ENCODE results near the gene ATP2C1. TPM values are rescaled to one million over a fixed set of nuclear protein-coding genes. Genes with fewer than 3 reads are reported as not detected.

ATP2C1 gene
- total RNA-seq, 4 donors from 2014 or later, result 62.3 to 87.2 (median 76.6) TPM

DNA sequence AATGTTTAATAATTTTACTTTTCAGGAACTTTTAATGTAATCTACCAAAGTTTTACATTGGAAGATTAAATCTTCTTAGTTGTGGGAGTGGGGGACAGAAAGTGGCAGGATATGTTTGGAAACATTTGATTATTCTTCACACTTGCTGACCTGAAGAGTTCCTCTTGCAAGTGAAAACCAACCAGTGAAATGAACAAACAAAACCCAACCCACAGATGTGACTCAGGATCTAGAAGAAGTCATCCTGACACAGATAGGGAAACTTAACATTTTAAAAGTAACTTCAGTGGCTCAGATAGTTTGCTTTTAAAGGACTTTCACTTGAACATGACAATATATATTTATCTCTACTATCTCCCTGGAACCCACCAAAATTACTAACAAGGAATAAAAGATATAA, 77.3 kb downstream of the ATP2C1 start:
- TF ChIP-seq, protein P1, sequence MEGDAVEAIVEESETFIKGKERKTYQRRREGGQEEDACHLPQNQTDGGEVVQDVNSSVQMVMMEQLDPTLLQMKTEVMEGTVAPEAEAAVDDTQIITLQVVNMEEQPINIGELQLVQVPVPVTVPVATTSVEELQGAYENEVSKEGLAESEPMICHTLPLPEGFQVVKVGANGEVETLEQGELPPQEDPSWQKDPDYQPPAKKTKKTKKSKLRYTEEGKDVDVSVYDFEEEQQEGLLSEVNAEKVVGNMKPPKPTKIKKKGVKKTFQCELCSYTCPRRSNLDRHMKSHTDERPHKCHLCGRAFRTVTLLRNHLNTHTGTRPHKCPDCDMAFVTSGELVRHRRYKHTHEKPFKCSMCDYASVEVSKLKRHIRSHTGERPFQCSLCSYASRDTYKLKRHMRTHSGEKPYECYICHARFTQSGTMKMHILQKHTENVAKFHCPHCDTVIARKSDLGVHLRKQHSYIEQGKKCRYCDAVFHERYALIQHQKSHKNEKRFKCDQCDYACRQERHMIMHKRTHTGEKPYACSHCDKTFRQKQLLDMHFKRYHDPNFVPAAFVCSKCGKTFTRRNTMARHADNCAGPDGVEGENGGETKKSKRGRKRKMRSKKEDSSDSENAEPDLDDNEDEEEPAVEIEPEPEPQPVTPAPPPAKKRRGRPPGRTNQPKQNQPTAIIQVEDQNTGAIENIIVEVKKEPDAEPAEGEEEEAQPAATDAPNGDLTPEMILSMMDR (IDR thresholded peaks at IDR 0.05; ENCODE audit: low read depth), result no peak

DNA sequence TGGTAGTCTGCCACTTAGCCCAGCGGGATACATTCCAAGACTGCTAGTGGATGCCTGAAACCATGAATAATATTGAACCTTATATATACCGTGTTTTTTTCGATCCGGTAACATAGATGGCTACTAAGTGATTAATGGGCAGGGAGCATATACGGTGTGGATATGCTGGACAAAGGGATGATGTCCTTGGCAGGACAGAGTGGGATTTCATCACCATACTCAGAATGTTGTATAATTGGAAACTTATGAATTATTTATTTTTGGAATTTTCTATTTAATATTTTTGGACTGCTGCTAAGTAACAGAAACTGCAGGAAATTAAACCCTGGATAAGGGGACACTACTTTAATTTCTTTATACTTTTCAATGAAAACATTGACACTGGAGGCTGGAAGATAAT, 79.5 kb downstream of the ATP2C1 start:
- TF ChIP-seq, protein P1 (IDR thresholded peaks at IDR 0.05; ENCODE audit: low read depth), result no peak

DNA sequence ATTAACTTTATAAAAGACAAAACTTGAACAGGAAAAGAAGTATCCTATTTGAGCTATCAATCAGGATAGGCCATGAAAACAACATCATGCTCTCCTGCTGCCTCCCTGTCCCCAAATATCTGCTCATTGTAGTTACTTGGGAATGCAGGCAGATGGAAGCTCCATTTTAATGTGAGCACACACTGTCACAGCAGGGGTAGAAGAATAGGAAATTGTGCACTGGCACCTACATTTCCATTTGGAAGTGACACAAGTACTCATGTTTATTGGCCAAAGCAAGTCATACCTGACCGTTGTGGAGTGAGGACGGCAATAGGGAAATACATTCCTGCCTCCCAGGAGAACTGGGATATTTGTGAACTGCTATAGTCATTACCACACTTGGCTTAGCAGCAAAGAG, 80.3 kb downstream of the ATP2C1 start:
- TF ChIP-seq, protein P1 (IDR thresholded peaks at IDR 0.05; ENCODE audit: low read depth), result no peak

DNA sequence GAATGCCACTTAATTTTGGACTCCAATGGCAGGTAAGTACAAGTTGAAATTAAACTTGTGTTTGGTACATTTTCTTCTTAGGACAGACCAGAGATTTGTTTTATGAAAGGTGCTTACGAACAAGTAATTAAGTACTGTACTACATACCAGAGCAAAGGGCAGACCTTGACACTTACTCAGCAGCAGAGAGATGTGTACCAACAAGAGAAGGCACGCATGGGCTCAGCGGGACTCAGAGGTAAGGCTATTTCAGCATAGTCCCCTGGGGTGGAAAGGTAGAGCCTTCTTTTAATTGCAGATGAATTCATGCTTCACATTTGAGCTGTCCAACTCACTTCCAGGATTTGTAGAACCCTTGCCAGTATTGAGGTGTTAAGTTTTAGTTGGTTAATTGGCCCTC, 81.4 kb downstream of the ATP2C1 start:
- TF ChIP-seq, protein P1 (IDR thresholded peaks at IDR 0.05; ENCODE audit: low read depth), result no peak

DNA sequence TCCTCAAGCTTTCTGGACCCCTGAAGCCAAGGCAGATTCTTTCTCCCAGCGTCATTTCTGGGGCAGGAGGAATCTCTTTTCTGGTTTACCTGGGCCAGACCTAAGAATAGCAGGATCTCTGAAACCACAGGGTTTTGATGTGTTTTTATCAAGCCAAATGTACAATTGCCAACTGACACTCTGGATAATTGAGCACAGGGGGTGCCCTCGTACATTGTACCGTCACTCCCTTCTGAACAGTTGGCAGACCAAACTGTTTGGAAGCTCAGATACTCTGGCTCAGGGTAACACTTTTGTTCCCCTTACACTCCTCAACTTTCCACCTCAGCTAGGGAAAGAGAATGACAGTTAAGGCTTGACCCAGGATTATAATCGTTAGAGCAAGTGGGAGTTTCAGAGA, 82.8 kb downstream of the ATP2C1 start:
- TF ChIP-seq, protein P1 (IDR thresholded peaks at IDR 0.05; ENCODE audit: low read depth), result no peak

DNA sequence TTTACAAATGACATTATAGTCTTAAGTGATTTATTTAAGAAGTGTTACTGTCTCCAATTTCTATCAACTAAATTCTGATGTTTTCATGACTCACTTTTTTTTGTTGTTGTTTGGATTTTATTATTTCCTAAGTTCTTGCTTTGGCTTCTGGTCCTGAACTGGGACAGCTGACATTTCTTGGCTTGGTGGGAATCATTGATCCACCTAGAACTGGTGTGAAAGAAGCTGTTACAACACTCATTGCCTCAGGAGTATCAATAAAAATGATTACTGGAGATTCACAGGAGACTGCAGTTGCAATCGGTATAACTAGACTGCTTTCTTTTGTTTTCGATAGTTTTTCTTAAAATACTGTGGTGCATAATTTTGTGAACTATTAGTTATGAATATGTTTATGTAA, 85.2 kb downstream of the ATP2C1 start:
- TF ChIP-seq, protein P1 (IDR thresholded peaks at IDR 0.05; ENCODE audit: low read depth), result no peak

DNA sequence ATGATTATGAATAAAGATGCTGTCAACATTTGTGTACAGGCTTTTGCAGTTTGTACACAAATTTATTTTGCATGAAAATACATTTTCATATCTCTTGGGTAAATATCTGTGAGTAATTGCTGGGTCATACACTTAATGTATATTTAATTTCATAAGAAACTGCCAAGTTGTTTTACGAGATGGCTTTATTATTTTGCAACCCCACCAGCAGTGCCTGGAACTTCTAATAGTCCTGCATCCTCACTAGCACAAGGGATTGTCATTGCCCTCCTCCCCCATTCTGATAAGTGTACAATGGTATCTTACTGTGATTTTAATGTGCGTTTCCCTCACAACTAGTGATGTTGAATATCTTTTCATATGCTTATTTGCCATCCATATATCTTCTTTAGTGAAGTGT, 87.6 kb downstream of the ATP2C1 start:
- TF ChIP-seq, protein P1 (IDR thresholded peaks at IDR 0.05; ENCODE audit: low read depth), result no peak
